ENCODE measurements around the gene FAM81B.

The FAM81B gene

DNA sequence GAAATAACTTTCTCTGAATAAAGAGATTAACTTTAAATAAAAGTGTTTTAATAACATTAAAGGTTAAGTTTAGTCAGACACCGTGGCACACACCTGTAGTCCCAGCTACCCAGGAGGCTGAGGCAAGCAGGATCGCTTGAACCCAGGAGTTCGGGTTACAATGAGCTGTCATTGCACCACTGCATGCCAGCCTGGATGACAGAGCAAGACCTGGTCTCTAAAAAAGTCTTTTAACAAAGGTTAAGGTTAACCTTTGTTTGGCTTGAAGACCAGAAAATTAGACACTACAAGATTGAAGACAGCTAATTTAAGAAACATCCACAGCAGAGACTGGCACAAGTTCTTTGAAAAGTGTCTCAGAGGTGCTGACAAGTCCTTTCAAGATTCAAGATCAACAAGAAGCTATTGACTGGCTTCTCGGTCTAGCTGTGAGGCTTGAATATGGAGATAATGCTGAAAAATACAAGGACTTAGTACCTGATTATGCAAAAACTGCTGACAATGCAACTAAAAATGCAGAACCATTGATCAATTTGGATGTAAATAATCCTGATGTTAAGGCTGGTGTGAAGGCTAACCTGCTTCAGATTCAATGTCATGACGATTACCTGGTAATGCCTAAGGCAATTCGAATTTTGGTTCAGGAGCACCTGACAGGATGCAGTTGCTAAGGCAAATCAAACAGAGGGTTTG lies 48.8 kb downstream of the FAM81B start:
- Histone ChIP-seq H2AFZ (ENCODE audit: low read length) (no peak overlapping the region), H3K4me3 (ENCODE audit: low read depth, low read length, poor library complexity, severe bottlenecking) (no peak overlapping the region), H3K4me1 (ENCODE audit: insufficient read depth, low read length, severe bottlenecking) (no peaks in the 10 kb centered on the region), H3F3A (ENCODE audit: insufficient read depth, low read length) (no peaks in the 10 kb centered on the region), H3K9me3 (ENCODE audit: low read length) (no peaks in the 10 kb centered on the region), H3K9ac (ENCODE audit: low read length) (no peak overlapping the region), H3K27ac (ENCODE audit: low read depth, low read length, poor library complexity, severe bottlenecking) (no peak overlapping the region), H3K79me2 (ENCODE audit: insufficient read depth, low read length) (no peaks in the 10 kb centered on the region), H3K36me3 (ENCODE audit: insufficient read depth, low read length) (no peaks in the 10 kb centered on the region), H3K4me2 (ENCODE audit: low read length) (no peak overlapping the region), H3K9me2 (ENCODE audit: low read depth, low read length) (no peaks in the 10 kb centered on the region), H3K27me3 (ENCODE audit: insufficient read depth, low read length) (no peaks in the 10 kb centered on the region), H4K20me1 (ENCODE audit: insufficient read depth, low read length) (no peaks in the 10 kb centered on the region)
- TF ChIP-seq, protein P1, sequence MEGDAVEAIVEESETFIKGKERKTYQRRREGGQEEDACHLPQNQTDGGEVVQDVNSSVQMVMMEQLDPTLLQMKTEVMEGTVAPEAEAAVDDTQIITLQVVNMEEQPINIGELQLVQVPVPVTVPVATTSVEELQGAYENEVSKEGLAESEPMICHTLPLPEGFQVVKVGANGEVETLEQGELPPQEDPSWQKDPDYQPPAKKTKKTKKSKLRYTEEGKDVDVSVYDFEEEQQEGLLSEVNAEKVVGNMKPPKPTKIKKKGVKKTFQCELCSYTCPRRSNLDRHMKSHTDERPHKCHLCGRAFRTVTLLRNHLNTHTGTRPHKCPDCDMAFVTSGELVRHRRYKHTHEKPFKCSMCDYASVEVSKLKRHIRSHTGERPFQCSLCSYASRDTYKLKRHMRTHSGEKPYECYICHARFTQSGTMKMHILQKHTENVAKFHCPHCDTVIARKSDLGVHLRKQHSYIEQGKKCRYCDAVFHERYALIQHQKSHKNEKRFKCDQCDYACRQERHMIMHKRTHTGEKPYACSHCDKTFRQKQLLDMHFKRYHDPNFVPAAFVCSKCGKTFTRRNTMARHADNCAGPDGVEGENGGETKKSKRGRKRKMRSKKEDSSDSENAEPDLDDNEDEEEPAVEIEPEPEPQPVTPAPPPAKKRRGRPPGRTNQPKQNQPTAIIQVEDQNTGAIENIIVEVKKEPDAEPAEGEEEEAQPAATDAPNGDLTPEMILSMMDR (IDR thresholded peaks at IDR 0.05; ENCODE audit: low read length) = no peak
- TF ChIP-seq EZH2 (IDR thresholded peaks at IDR 0.05; ENCODE audit: borderline replicate concordance, low read length) = no peak

DNA sequence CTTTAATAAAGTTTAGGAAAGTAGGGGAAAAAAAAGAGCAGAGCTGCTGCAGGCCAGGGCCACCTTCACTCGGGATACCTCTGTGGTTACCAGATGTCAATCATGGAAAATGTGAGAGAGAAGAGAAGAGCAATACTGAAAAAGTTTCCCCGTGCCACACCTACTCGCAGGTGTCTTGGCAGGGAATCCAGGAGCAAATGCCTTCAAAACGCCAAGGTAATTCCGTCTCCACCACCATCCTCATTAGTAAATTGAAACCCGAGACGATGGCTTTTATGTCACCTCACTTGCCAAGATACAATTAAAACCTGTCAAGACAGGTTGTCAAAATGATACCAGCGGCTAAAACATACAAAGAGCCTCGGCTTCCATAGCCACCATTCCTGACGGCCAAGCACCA lies 49.7 kb downstream of the FAM81B start:
- Histone ChIP-seq H3K36me3 (ENCODE audit: insufficient read depth, low read length) (no peaks in the 10 kb centered on the region), H3K4me3 (ENCODE audit: low read depth, low read length, poor library complexity, severe bottlenecking) (no peak overlapping the region), H3K27ac (ENCODE audit: low read depth, low read length, poor library complexity, severe bottlenecking) (no peak overlapping the region), H3K9me2 (ENCODE audit: low read depth, low read length) (no peaks in the 10 kb centered on the region), H3K27me3 (ENCODE audit: insufficient read depth, low read length) (no peaks in the 10 kb centered on the region), H3F3A (ENCODE audit: insufficient read depth, low read length) (no peaks in the 10 kb centered on the region), H2AFZ (ENCODE audit: low read length) (no peak overlapping the region), H4K20me1 (ENCODE audit: insufficient read depth, low read length) (no peaks in the 10 kb centered on the region), H3K4me1 (ENCODE audit: insufficient read depth, low read length, severe bottlenecking) (no peaks in the 10 kb centered on the region), H3K79me2 (ENCODE audit: insufficient read depth, low read length) (no peaks in the 10 kb centered on the region), H3K9ac (ENCODE audit: low read length) (no peak overlapping the region), H3K4me2 (ENCODE audit: low read length) (no peak overlapping the region), H3K9me3 (ENCODE audit: low read length) (no peaks in the 10 kb centered on the region)
- TF ChIP-seq, protein P1 (IDR thresholded peaks at IDR 0.05; ENCODE audit: low read length) = no peak

DNA sequence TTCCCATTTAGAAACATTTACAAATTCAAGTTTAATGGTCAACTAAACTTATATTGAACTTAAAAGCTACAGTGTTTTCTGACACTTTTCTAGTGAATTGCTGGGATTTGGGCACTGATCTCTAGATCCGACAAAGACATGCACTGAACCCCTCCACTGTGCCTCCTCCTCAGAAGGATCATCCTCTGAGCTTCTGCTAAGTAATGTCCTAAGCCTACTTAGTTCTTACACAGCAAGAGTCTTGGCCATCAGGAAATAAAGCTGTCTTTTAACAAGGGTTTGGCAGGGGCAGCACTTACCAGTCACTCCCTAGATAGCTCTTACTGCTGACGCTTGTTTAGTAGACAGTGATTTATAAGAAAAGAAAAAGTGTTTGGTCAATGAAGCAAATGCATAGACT lies 50.5 kb downstream of the FAM81B start:
- no peaks in the 10 kb centered on the region for H3K4me1 ChIP-seq (ENCODE audit: insufficient read depth, low read length, severe bottlenecking)
- H3K36me3 ChIP-seq (ENCODE audit: insufficient read depth, low read length) = no peaks in the 10 kb centered on the region
- no peaks in the 10 kb centered on the region for H4K20me1 ChIP-seq (ENCODE audit: insufficient read depth, low read length)
- H3K27me3 ChIP-seq (ENCODE audit: insufficient read depth, low read length) = no peaks in the 10 kb centered on the region
- H2AFZ ChIP-seq (ENCODE audit: low read length) = no peak overlapping the region
- no peak for TF ChIP-seq EZH2 (IDR thresholded peaks at IDR 0.05; ENCODE audit: borderline replicate concordance, low read length)
- TF ChIP-seq, protein P1 (IDR thresholded peaks at IDR 0.05; ENCODE audit: low read length) = no peak
- no peaks in the 10 kb centered on the region for H3K79me2 ChIP-seq (ENCODE audit: insufficient read depth, low read length)
- no peak overlapping the region for H3K4me3 ChIP-seq (ENCODE audit: low read depth, low read length, poor library complexity, severe bottlenecking)
- no peak overlapping the region for H3K9ac ChIP-seq (ENCODE audit: low read length)
- no peaks in the 10 kb centered on the region for H3K9me3 ChIP-seq (ENCODE audit: low read length)
- H3F3A ChIP-seq (ENCODE audit: insufficient read depth, low read length) = no peaks in the 10 kb centered on the region
- H3K27ac ChIP-seq (ENCODE audit: low read depth, low read length, poor library complexity, severe bottlenecking) = no peak overlapping the region
- no peak overlapping the region for H3K4me2 ChIP-seq (ENCODE audit: low read length)
- no peaks in the 10 kb centered on the region for H3K9me2 ChIP-seq (ENCODE audit: low read depth, low read length)
